Measurements from ENCODE around the gene SLMAP.

Gene SLMAP

DNA sequence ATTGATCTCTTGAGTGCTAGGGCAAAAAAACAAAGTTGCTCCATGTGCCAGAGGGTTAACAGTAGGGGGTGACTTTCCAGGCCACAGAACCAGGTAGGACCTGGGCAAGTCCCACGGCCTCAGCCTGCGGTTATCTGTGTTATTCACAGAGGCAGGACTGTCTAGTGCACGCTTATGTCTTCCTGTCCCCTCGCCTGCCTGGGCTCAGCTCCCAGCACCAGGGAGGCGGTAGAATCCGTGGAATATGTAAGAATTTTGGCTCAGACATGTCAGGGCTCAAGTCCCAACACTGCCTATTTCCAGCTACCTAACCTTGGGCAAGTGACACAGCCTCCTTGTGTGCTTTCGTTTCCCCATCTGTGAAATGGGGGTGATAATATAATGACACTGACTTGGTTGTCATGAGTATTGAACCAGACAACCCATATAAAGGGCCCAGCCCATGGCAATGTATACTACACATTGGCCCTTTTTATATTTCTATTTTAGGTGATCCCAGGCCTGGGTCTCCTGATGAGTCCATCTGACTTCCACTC lies 207.8 kb downstream of the SLMAP start:
- DNase-seq (ENCODE audit: low read depth): no peak

GRCh38 chr3:57966829-57967228 lies 210.7 kb downstream of the SLMAP start:
- peak; percentile 51 for DNase-seq (ENCODE audit: low read depth)

- DNase-seq (ENCODE audit: low read depth): no peak
Measured at GRCh38 chr3:57967590-57967989, 211.5 kb downstream of the SLMAP start.

- DNase-seq (ENCODE audit: low read depth): no peak
Measured at GRCh38 chr3:57968501-57968900, 212.4 kb downstream of the SLMAP start.

DNA sequence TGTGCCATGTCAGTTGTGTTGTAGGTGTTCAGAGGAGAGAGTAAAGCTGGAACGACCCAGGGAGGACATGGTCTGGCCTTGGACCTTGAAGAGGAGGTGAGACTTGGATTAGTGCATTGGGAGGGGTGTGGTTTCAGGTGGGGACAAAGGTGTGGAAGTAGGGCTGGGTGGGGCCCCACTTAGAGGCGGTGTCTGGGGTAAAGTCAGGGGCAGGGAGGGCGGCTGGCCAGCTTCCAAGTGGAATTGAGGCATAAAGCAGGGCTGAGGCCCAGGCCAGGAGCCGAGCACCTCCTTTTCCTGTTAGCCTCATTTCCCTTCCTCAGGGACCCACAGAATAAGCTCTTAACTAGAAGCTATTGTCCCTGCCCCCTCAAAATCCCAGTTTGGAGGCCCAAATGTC lies 215.9 kb downstream of the SLMAP start:
- DNase-seq (ENCODE audit: low read depth): no peak

DNA sequence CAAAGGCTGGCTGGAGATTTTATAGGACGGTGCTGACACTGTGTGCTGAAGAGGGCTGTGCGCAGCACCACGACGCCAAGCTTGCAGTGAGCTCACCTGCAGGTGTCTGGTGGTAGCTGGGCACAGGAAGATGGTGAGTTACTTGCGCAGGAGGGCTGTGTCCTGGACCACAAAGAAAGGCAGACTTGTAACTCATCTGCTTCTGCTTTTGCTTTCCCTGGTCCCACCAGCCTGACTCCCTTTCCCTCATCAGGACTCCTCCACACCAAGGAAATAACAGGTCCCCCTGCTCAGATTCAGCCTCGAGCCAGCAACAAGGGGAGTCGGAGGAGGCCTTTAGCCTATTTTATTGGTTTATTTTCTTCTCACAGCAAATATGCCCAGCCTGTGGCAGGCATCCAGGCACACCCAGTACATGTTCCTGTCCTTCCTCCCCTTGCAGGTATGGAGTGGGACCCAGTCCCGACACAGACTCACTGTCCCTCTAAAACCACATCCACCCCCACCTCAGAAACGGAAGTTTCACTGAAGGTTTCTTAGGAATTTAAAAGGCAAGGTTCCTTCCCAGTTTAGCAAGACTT lies 216.5 kb downstream of the SLMAP start:
- DNase-seq (ENCODE audit: low read depth): no peak

- no peak for DNase-seq (ENCODE audit: low read depth)
Measured at GRCh38 chr3:57973715-57974477, 217.8 kb downstream of the SLMAP start.

DNA sequence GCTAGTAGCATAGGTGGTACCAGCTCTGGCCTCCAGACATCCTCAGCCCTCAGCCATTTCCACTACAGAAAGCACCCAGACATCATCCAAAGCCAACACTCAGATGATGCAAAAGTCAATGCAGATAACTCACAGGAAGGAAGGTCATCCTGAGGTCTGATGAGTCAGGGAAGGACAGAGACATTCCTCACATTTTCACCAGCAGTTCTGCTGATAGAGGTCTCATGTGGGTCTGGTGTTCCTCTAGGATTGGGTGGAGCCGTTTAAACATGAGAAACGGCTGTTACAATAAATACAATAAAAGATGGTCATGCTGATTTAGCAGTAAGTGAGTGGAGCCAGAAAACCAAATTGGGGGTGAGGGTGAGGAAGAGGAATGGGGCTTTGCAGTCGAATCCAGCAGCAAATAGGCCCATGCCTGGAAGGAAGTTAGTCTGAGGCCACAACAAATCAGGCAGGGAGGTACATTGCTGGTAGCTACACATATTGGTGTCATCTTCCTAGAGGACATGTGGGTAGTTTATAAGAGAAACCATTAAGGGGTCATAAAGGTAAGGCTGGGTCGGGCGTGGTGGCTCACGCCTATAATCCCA lies 218.8 kb downstream of the SLMAP start:
- peak; percentile 99 for DNase-seq (ENCODE audit: low read depth)

GRCh38 chr3:57977818-57978235 lies 221.7 kb downstream of the SLMAP start:
- DNase-seq (ENCODE audit: low read depth): no peak

DNA sequence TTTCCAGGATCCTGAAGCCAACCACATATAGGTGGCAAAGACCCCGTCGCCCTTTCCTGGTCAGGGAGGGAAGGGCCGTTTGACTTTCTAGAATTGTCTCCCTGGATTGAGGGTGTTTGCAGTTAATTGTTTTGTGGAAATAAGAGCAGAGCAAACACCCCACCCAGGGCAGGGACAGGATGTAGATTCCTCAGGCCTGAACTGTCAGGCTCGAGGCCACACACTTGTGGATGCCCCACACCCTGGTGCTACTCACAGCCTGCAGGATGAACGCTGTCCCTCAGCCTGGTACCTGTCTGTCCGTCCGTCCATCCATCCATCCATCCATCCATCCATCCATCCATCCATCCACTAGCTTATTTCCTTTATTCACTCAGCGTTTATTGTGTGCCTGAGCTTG lies 222.2 kb downstream of the SLMAP start:
- DNase-seq (ENCODE audit: low read depth): peak; percentile 58
